HepG2 (cell line): ENCODE measurements around the gene IKBIP. TPM values are rescaled to one million over a fixed set of nuclear protein-coding genes. Genes with fewer than 3 reads are reported as not detected.

ENCODE experiments used
- ATAC-seq: fragments of 200-7000 bp; cut with Tn5 transposase; 3 replicates; pipeline ENCODE4 v1.9.1; 2020; ENCODE audit warnings: mild to moderate bottlenecking, moderate library complexity
- BruUV-seq: library from RNA; stranded (reverse); fragments of 400-500 nt; replicated peaks from 2 replicates; lab custom pipeline; 2021; lab: Mats Ljungman, UMichigan
- CTCF ChIA-PET: fragments of 300-600 bp; formaldehyde crosslinking; extraction: SDS; loops from one replicate; lab custom pipeline; 2021; ENCODE audit warnings: low total read pairs, inconsistent platforms, low intra/inter-chr PET ratio; lab: Yijun Ruan, JAX
- POLR2A ChIA-PET: fragments of 350-600 bp; sonication (Branson Sonifier 250); formaldehyde crosslinking; loops from one replicate; lab custom pipeline; 2020; ENCODE audit warnings: antibody characterized with exemption, inconsistent platforms; lab: Yijun Ruan, JAX
- DNase-seq: peaks from one replicate; pipeline ENCODE4 v3.0.0-alpha.2; 2015; ENCODE audit warnings: low spot score
- FAIRE-seq: peaks from 3 replicates; lab custom pipeline; 2011; peaks lifted over from hg19 to GRCh38; lab: Jason Lieb, UNC
- H2AFZ ChIP-seq: one replicate; pipeline ENCODE4 v1.6.1; 2011; ENCODE audit warnings: low read length, inconsistent platforms
- H3K27ac ChIP-seq: fragments of 300-600 bp; 3 replicates; pipeline ENCODE4 v1.8.0; 2011; ENCODE audit warnings: mixed run types, mild to moderate bottlenecking, mixed read lengths, low read length, inconsistent platforms; ENCODE audit not compliant: insufficient read depth; ENCODE audit errors: extremely low read length
- H3K27me3 ChIP-seq, 2 experiments: fragments of 200-600 bp in 1 of 2; 2 replicates in 1 of 2; 3 replicates in 1 of 2; pipeline versions ENCODE4 v1.6.0 to v1.8.0; 2011; ENCODE audit warnings: low read length in 2 of 2, mild to moderate bottlenecking in 2 of 2, moderate library complexity in 2 of 2, inconsistent platforms in 1 of 2; ENCODE audit not compliant: insufficient read depth in 2 of 2, control insufficient read depth in 1 of 2
- H3K36me3 ChIP-seq, 2 experiments: fragments of 200-600 bp in 1 of 2; replicated peaks in 1 of 2; 2 replicates in 1 of 2; 3 replicates in 1 of 2; pipeline versions ENCODE4 v1.5.1 to v1.8.0; 2011; ENCODE audit warnings: low read length in 2 of 2, inconsistent platforms in 1 of 2; ENCODE audit not compliant: insufficient read depth in 2 of 2, control insufficient read depth in 1 of 2
- H3K4me1 ChIP-seq: 2 replicates; pipeline ENCODE4 v1.5.1; 2012; ENCODE audit warnings: low read length, inconsistent platforms; ENCODE audit not compliant: insufficient read depth
- H3K4me2 ChIP-seq: 2 replicates; pipeline ENCODE4 v1.6.0; 2011; ENCODE audit warnings: low read depth, low read length, inconsistent platforms
- H3K4me3 ChIP-seq, 3 experiments: fragments of 200-600 bp in 1 of 3; sonication (generic), shearing (Covaris generic) in 1 of 3; replicated peaks in 1 of 3; 2 replicates each; pipeline ENCODE4 v1.5.1; 2011 to 2016; ENCODE audit warnings: low read length in 3 of 3, inconsistent platforms in 2 of 3, low read depth in 2 of 3, mild to moderate bottlenecking in 2 of 3, control low read depth in 1 of 3, mixed read lengths in 1 of 3; ENCODE audit not compliant: insufficient read depth in 1 of 3
- H3K79me2 ChIP-seq: one replicate; pipeline ENCODE4 v1.6.1; 2011; ENCODE audit warnings: low read length, inconsistent platforms; ENCODE audit not compliant: insufficient read depth
- H3K9ac ChIP-seq: 2 replicates; pipeline ENCODE4 v1.6.0; 2011; ENCODE audit warnings: mild to moderate bottlenecking, low read depth, low read length, inconsistent platforms; ENCODE audit not compliant: insufficient read depth
- H3K9me3 ChIP-seq: 2 replicates; pipeline ENCODE4 v1.5.1; 2012; ENCODE audit warnings: mild to moderate bottlenecking, low read length
- H4K20me1 ChIP-seq: 2 replicates; pipeline ENCODE4 v1.6.0; 2011; ENCODE audit warnings: inconsistent platforms, mild to moderate bottlenecking, low read length, moderate library complexity; ENCODE audit not compliant: insufficient read depth
- MAFK ChIP-seq, 2 experiments: IDR thresholded peaks in 1 of 2; conservative IDR thresholded peaks in 1 of 2; 2 replicates each; pipeline ENCODE4 v1.6.1; 2011; ENCODE audit warnings: improper control_type of control experiment in 2 of 2, low read length in 2 of 2
- MED1 ChIP-seq: sonication (generic); formaldehyde crosslinking; IDR thresholded peaks from 2 replicates; pipeline ENCODE4 v1.4.0; 2020; ENCODE audit warnings: missing genetic modification reagents
- NFATC3 ChIP-seq: sonication (generic); formaldehyde crosslinking; IDR thresholded peaks from 2 replicates; pipeline ENCODE4 v1.5.1; 2020; ENCODE audit warnings: mild to moderate bottlenecking, missing genetic modification reagents
- POGK ChIP-seq: sonication (generic); formaldehyde crosslinking; conservative IDR thresholded peaks from 2 replicates; pipeline ENCODE4 v1.8.0; 2022; ENCODE audit warnings: mild to moderate bottlenecking, moderate library complexity, missing genetic modification reagents
- RARG ChIP-seq: sonication (generic); formaldehyde crosslinking; IDR thresholded peaks from 2 replicates; pipeline ENCODE4 v1.4.0; 2020; ENCODE audit warnings: low read depth, mild to moderate bottlenecking, missing genetic modification reagents
- SSRP1 ChIP-seq: IDR thresholded peaks from 2 replicates; pipeline ENCODE4 v1.6.1; 2016; ENCODE audit warnings: control low read depth
- THAP11 ChIP-seq: IDR thresholded peaks from 2 replicates; pipeline ENCODE4 v1.6.1; 2016; ENCODE audit warnings: missing biosample characterization, missing genetic modification reagents
- ZBTB42 ChIP-seq: sonication (generic); formaldehyde crosslinking; IDR thresholded peaks from 2 replicates; pipeline ENCODE4 v1.5.0; 2020; ENCODE audit warnings: mild to moderate bottlenecking, missing genetic modification reagents
- ZC3H13 ChIP-seq: sonication (generic); formaldehyde crosslinking; IDR thresholded peaks from 2 replicates; pipeline ENCODE4 v1.8.1; 2023; ENCODE audit warnings: mild to moderate bottlenecking, missing genetic modification reagents, moderate library complexity
- ZFY ChIP-seq: sonication (generic); formaldehyde crosslinking; IDR thresholded peaks from 2 replicates; pipeline ENCODE4 v1.4.0; 2020; ENCODE audit warnings: missing genetic modification reagents
- ZNF441 ChIP-seq: sonication (generic); formaldehyde crosslinking; IDR thresholded peaks from 2 replicates; pipeline ENCODE4 v1.7.0; 2021; ENCODE audit warnings: missing genetic modification reagents, borderline replicate concordance
- ZNF563 ChIP-seq: sonication (generic); formaldehyde crosslinking; IDR thresholded peaks from 2 replicates; pipeline ENCODE4 v1.8.0; 2022; ENCODE audit warnings: mild to moderate bottlenecking, moderate library complexity, missing genetic modification reagents
- ZNF691 ChIP-seq: sonication (generic); formaldehyde crosslinking; IDR thresholded peaks from 2 replicates; pipeline ENCODE4 v1.4.0; 2020; ENCODE audit warnings: missing genetic modification reagents, low read depth, mild to moderate bottlenecking, borderline replicate concordance
- in situ Hi-C: cut with HindIII; loops from 2 replicates; pipeline ENCODE4 v1.10.0; 2017; ENCODE audit warnings: low pct_unique_long_range_greater_than_20kb; ENCODE audit not compliant: extremely low pct_ligation_motif_present
- intact Hi-C: fragments of 100-400 bp; cut with micrococcal nuclease; formaldehyde crosslinking; loops from one replicate; pipeline ENCODE4 v1.10.0; 2022; ENCODE audit not compliant: unreplicated experiment
- polyA plus RNA-seq, 8 experiments: library from polyadenylated mRNA; depleted of rRNA in 3 of 8; stranded (reverse) in 7 of 8; unstranded in 1 of 8; fragments of >200 nt; fragmentation: Illumina TruSeq in 4 of 8; extraction: Trizol in 4 of 8; gene quantifications; 2 replicates each; pipeline versions ENCODE4 v1.2.1 to v1.2.3, GENCODE V29; 2011 to 2016; ENCODE audit warnings: low read depth in 4 of 8, missing spikeins in 1 of 8, mixed read lengths in 1 of 8; ENCODE audit not compliant: insufficient read depth in 1 of 8
- total RNA-seq, 5 experiments: library from RNA; depleted of rRNA; stranded (reverse); fragments of >200 nt; fragmentation: Illumina TruSeq; extraction: Trizol; gene quantifications; 2 replicates each; pipeline ENCODE4 v1.2.3, GENCODE V29; 2016; ENCODE audit warnings: low read depth in 1 of 5
- TF ChIP-seq, protein P1 (sequence below): sonication (generic); formaldehyde crosslinking; IDR thresholded peaks from 2 replicates; pipeline ENCODE4 v1.8.0; 2022; ENCODE audit warnings: mild to moderate bottlenecking, missing genetic modification reagents, moderate library complexity
- TF ChIP-seq, protein P2 (sequence below): sonication (generic); formaldehyde crosslinking; IDR thresholded peaks from 2 replicates; pipeline ENCODE4; 2020; ENCODE audit warnings: missing genetic modification reagents, mild to moderate bottlenecking, borderline replicate concordance
- TF ChIP-seq, protein P3 (sequence below): sonication (generic); formaldehyde crosslinking; IDR thresholded peaks from 2 replicates; pipeline ENCODE4 v1.5.0; 2020; ENCODE audit warnings: mild to moderate bottlenecking, missing genetic modification reagents

The IKBIP gene
- total and polyA plus RNA-seq, 2 of the 13 experiments (the other 11 are each of a cell fraction or from before 2014, with no cell fraction given), result 20.0 to 55.5 TPM

GRCh38 chr12:98674841-98675240, 30.3 kb upstream of the IKBIP start:
- Histone ChIP-seq H3K4me1 (no peaks in the 10 kb centered on the region), H2AFZ (no peak overlapping the region), H3K79me2 (no peaks in the 10 kb centered on the region), H3K36me3 (peaks cover 4 to 21% of the 10 kb centered on the region in 2 experiments), H3K27me3 (no peaks in the 10 kb centered on the region), H3K27ac (no peak overlapping the region), H3K9me3 (no peaks in the 10 kb centered on the region), H3K4me3 (no peak overlapping the region), H3K4me2 (no peak overlapping the region), H3K9ac (no peak overlapping the region), H4K20me1 (no peaks in the 10 kb centered on the region)
- POLR2A ChIA-PET, result no interaction called here
- in situ Hi-C loops (no loop called here), intact Hi-C loops (no loop called here)
- no peak for DNase-seq
- FAIRE-seq, result no peak
- TF ChIP-seq, protein P1, sequence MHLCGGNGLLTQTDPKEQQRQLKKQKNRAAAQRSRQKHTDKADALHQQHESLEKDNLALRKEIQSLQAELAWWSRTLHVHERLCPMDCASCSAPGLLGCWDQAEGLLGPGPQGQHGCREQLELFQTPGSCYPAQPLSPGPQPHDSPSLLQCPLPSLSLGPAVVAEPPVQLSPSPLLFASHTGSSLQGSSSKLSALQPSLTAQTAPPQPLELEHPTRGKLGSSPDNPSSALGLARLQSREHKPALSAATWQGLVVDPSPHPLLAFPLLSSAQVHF (CRISPR knock-in tag), result no peak
- no peak for TF ChIP-seq THAP11 (CRISPR knock-in tag)
- TF ChIP-seq ZFY (CRISPR knock-in tag), result no peak
- TF ChIP-seq POGK (CRISPR knock-in tag), result no peak
- TF ChIP-seq, protein P2, sequence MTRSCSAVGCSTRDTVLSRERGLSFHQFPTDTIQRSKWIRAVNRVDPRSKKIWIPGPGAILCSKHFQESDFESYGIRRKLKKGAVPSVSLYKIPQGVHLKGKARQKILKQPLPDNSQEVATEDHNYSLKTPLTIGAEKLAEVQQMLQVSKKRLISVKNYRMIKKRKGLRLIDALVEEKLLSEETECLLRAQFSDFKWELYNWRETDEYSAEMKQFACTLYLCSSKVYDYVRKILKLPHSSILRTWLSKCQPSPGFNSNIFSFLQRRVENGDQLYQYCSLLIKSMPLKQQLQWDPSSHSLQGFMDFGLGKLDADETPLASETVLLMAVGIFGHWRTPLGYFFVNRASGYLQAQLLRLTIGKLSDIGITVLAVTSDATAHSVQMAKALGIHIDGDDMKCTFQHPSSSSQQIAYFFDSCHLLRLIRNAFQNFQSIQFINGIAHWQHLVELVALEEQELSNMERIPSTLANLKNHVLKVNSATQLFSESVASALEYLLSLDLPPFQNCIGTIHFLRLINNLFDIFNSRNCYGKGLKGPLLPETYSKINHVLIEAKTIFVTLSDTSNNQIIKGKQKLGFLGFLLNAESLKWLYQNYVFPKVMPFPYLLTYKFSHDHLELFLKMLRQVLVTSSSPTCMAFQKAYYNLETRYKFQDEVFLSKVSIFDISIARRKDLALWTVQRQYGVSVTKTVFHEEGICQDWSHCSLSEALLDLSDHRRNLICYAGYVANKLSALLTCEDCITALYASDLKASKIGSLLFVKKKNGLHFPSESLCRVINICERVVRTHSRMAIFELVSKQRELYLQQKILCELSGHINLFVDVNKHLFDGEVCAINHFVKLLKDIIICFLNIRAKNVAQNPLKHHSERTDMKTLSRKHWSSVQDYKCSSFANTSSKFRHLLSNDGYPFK, result no peak
- TF ChIP-seq NFATC3 (CRISPR knock-in tag), result no peak
- TF ChIP-seq, protein P3, sequence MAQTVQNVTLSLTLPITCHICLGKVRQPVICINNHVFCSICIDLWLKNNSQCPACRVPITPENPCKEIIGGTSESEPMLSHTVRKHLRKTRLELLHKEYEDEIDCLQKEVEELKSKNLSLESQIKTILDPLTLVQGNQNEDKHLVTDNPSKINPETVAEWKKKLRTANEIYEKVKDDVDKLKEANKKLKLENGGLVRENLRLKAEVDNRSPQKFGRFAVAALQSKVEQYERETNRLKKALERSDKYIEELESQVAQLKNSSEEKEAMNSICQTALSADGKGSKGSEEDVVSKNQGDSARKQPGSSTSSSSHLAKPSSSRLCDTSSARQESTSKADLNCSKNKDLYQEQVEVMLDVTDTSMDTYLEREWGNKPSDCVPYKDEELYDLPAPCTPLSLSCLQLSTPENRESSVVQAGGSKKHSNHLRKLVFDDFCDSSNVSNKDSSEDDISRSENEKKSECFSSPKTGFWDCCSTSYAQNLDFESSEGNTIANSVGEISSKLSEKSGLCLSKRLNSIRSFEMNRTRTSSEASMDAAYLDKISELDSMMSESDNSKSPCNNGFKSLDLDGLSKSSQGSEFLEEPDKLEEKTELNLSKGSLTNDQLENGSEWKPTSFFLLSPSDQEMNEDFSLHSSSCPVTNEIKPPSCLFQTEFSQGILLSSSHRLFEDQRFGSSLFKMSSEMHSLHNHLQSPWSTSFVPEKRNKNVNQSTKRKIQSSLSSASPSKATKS (CRISPR knock-in tag), result no peak
- TF ChIP-seq ZBTB42 (CRISPR knock-in tag), result no peak
- TF ChIP-seq ZNF691 (CRISPR knock-in tag), result no peak
- TF ChIP-seq ZNF441 (CRISPR knock-in tag), result no peak
- TF ChIP-seq MAFK (conservative IDR thresholded peaks at IDR 0.05 in 1 of 2, IDR thresholded peaks at IDR 0.05 in 1 of 2; ENCODE audit: low read length in 2 of 2), result no peak
- no peak for TF ChIP-seq ZC3H13
- no peak for TF ChIP-seq SSRP1 (CRISPR knock-in tag)
- no peak for TF ChIP-seq RARG (CRISPR knock-in tag)
- no peak for TF ChIP-seq ZNF563 (CRISPR knock-in tag)
- no peak for TF ChIP-seq MED1 (CRISPR knock-in tag)
- ATAC-seq, result no peak
- CTCF ChIA-PET, result no interaction called here
- BruUV-seq, result no TSS peak
